ENCODE data around the gene XAF1. TPM values are rescaled to one million over a fixed set of nuclear protein-coding genes. Genes with fewer than 3 reads are reported as not detected.

The XAF1 gene
- total and polyA plus RNA-seq, 10 of the 15 experiments (the other 5 are each of a cell fraction or from before 2014, with no cell fraction given) = 16.3 to 59.1 (median 44.6) TPM

DNA sequence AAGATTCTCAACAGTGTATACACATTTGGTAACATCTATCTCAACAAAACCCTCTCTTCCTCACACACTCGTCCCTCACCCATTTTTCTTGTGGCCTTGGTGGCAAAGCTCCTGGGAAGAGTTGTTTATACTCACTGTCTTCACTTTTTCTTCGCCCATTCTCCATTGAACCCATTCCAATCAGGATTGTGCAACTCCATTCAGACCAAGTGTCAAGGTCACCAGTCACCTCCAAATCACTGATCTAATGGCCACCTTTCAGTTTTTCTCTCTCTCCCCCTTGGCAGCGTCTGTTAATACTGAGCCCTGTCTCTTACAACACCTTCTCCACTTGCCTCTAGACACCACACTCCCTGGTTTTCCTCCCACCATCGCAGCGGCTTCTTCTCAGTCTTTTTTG is 34.1 kb upstream of the XAF1 start:
- Histone ChIP-seq H3K9ac (ENCODE audit: control insufficient read depth, insufficient read depth, low read length) (no peak overlapping the region), H3K27me3 (replicated peaks in 1 of 2; ENCODE audit: control insufficient read depth in 2 of 2, insufficient read depth in 2 of 2, low read length in 1 of 2) (no peaks in the 10 kb centered on the region), H4K20me1 (ENCODE audit: control insufficient read depth, insufficient read depth) (no peaks in the 10 kb centered on the region), H3K36me3 (ENCODE audit: control insufficient read depth in 2 of 2, insufficient read depth in 2 of 2, low read length in 1 of 2) (no peaks in the 10 kb centered on the region), H3K4me3 (no peak overlapping the region), H3K9me3 (replicated peaks; ENCODE audit: control insufficient read depth, insufficient read depth, low read length) (no peaks in the 10 kb centered on the region), H3K4me2 (ENCODE audit: control insufficient read depth, insufficient read depth) (no peak overlapping the region), H3K79me2 (ENCODE audit: control insufficient read depth, insufficient read depth, low read length) (no peaks in the 10 kb centered on the region), H3K27ac (ENCODE audit: control insufficient read depth, insufficient read depth) (no peak overlapping the region), H3K4me1 (ENCODE audit: control insufficient read depth, insufficient read depth, low read length) (no peaks in the 10 kb centered on the region), H2AFZ (ENCODE audit: control insufficient read depth, low read depth, low read length) (no peak overlapping the region)
- intact Hi-C loops (cut with micrococcal nuclease; ENCODE audit: unreplicated experiment) = no loop called here
- BruUV-seq (replicated peaks) = no TSS peak
- no peak for FAIRE-seq
- RAD21 ChIA-PET (ENCODE audit: unreplicated experiment) = no interaction called here
- POLR2A ChIA-PET = no interaction called here
- no peak for TF ChIP-seq EZH2 (IDR thresholded peaks at IDR 0.05; ENCODE audit: borderline replicate concordance, control insufficient read depth, low read depth, low read length)
- TF ChIP-seq CHD2 (IDR thresholded peaks at IDR 0.05; ENCODE audit: borderline replicate concordance, low read depth, low read length) = no peak
- TF ChIP-seq ZNF217 (IDR thresholded peaks at IDR 0.05) = no peak
- TF ChIP-seq YBX1 (IDR thresholded peaks at IDR 0.05) = no peak
- TF ChIP-seq SRF (IDR thresholded peaks at IDR 0.05; ENCODE audit: low read depth in 2 of 2, low read length in 2 of 2) = no peak
- no peak for TF ChIP-seq FOS (IDR thresholded peaks at IDR 0.05; ENCODE audit: borderline replicate concordance, extremely low read depth, insufficient read length)
- TF ChIP-seq, protein P1, sequence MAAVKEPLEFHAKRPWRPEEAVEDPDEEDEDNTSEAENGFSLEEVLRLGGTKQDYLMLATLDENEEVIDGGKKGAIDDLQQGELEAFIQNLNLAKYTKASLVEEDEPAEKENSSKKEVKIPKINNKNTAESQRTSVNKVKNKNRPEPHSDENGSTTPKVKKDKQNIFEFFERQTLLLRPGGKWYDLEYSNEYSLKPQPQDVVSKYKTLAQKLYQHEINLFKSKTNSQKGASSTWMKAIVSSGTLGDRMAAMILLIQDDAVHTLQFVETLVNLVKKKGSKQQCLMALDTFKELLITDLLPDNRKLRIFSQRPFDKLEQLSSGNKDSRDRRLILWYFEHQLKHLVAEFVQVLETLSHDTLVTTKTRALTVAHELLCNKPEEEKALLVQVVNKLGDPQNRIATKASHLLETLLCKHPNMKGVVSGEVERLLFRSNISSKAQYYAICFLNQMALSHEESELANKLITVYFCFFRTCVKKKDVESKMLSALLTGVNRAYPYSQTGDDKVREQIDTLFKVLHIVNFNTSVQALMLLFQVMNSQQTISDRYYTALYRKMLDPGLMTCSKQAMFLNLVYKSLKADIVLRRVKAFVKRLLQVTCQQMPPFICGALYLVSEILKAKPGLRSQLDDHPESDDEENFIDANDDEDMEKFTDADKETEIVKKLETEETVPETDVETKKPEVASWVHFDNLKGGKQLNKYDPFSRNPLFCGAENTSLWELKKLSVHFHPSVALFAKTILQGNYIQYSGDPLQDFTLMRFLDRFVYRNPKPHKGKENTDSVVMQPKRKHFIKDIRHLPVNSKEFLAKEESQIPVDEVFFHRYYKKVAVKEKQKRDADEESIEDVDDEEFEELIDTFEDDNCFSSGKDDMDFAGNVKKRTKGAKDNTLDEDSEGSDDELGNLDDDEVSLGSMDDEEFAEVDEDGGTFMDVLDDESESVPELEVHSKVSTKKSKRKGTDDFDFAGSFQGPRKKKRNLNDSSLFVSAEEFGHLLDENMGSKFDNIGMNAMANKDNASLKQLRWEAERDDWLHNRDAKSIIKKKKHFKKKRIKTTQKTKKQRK (IDR thresholded peaks at IDR 0.05; ENCODE audit: low read depth, low read length) = no peak
- TF ChIP-seq, protein P2, sequence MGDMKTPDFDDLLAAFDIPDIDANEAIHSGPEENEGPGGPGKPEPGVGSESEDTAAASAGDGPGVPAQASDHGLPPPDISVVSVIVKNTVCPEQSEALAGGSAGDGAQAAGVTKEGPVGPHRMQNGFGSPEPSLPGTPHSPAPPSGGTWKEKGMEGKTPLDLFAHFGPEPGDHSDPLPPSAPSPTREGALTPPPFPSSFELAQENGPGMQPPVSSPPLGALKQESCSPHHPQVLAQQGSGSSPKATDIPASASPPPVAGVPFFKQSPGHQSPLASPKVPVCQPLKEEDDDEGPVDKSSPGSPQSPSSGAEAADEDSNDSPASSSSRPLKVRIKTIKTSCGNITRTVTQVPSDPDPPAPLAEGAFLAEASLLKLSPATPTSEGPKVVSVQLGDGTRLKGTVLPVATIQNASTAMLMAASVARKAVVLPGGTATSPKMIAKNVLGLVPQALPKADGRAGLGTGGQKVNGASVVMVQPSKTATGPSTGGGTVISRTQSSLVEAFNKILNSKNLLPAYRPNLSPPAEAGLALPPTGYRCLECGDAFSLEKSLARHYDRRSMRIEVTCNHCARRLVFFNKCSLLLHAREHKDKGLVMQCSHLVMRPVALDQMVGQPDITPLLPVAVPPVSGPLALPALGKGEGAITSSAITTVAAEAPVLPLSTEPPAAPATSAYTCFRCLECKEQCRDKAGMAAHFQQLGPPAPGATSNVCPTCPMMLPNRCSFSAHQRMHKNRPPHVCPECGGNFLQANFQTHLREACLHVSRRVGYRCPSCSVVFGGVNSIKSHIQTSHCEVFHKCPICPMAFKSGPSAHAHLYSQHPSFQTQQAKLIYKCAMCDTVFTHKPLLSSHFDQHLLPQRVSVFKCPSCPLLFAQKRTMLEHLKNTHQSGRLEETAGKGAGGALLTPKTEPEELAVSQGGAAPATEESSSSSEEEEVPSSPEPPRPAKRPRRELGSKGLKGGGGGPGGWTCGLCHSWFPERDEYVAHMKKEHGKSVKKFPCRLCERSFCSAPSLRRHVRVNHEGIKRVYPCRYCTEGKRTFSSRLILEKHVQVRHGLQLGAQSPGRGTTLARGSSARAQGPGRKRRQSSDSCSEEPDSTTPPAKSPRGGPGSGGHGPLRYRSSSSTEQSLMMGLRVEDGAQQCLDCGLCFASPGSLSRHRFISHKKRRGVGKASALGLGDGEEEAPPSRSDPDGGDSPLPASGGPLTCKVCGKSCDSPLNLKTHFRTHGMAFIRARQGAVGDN (IDR thresholded peaks at IDR 0.05) = no peak
- TF ChIP-seq DPF2 (IDR thresholded peaks at IDR 0.05) = no peak
- no peak for TF ChIP-seq RB1 (IDR thresholded peaks at IDR 0.05; ENCODE audit: borderline replicate concordance)
- no peak for TF ChIP-seq POU2F2 (IDR thresholded peaks at IDR 0.05; ENCODE audit: borderline replicate concordance, low read depth, low read length)
- TF ChIP-seq SREBF2 (IDR thresholded peaks at IDR 0.05; ENCODE audit: low read length) = no peak
- ATAC-seq = no peak
- SMC1A ChIA-PET (ENCODE audit: uncharacterized antibody, unreplicated experiment) = no interaction called here
- no peak for DNase-seq (ENCODE audit: low read depth, low spot score)
- in situ Hi-C loops (cut with MboI) = no loop called here
- CTCF ChIA-PET = interaction anchor here (0.5 kb wide), 1 partner anchor 92 kb away, joined by 3 read pairs; no protein-coding TSS in a partner anchor
- WGBS (ENCODE audit: insufficient coverage, insufficient replicate concordance, low lambda C conversion rate, missing lambda C conversion rate) = 36% methylated on average over 5 of the region's 5 CpGs
